CD14-positive monocyte (primary cell): Measurements from ENCODE around the gene CABLES2. TPM values are rescaled to one million over a fixed set of nuclear protein-coding genes. Genes with fewer than 3 reads are reported as not detected.

Source experiments
- DNase-seq, 3 donors: peaks; one replicate each; pipeline ENCODE4 v3.0.0-alpha.2; 2011 to 2022
- H2AFZ ChIP-seq: 2 replicates; pipeline ENCODE4 v1.6.0; 2012; ENCODE audit warnings: mild to moderate bottlenecking, low read depth, low read length, inconsistent platforms; ENCODE audit not compliant: insufficient read depth, poor library complexity, severe bottlenecking
- H3K27ac ChIP-seq, 2 donors: 1 replicate in 1 of 2; 2 replicates in 1 of 2; pipeline ENCODE4 v1.5.1; 2012 to 2013; ENCODE audit warnings: low read length in 2 of 2, control low read depth in 1 of 2, inconsistent platforms in 1 of 2, low read depth in 1 of 2, mild to moderate bottlenecking in 1 of 2
- H3K27me3 ChIP-seq, 2 donors: one replicate each; pipeline versions ENCODE4 v1.6.0 to v1.6.1; 2011 to 2013; ENCODE audit warnings: low read length in 2 of 2; ENCODE audit not compliant: control insufficient read depth in 2 of 2, insufficient read depth in 2 of 2
- H3K36me3 ChIP-seq, 2 donors: replicated peaks in 1 of 2; 1 replicate in 1 of 2; 2 replicates in 1 of 2; pipeline versions ENCODE4 v1.5.1 to v1.6.1; 2012 to 2013; ENCODE audit warnings: low read length in 2 of 2, control low read depth in 1 of 2, inconsistent platforms in 1 of 2, mild to moderate bottlenecking in 1 of 2; ENCODE audit not compliant: insufficient read depth in 2 of 2, control insufficient read depth in 1 of 2
- H3K4me1 ChIP-seq, 2 donors: 1 replicate in 1 of 2; 2 replicates in 1 of 2; pipeline versions ENCODE4 v1.5.1 to v1.6.1; 2012 to 2013; ENCODE audit warnings: low read length in 2 of 2, control low read depth in 1 of 2, inconsistent platforms in 1 of 2, mild to moderate bottlenecking in 1 of 2, moderate library complexity in 1 of 2; ENCODE audit not compliant: insufficient read depth in 2 of 2, control insufficient read depth in 1 of 2
- H3K4me2 ChIP-seq: replicated peaks from 2 replicates; pipeline ENCODE3; 2012; ENCODE audit warnings: low read length, moderate library complexity, mild to moderate bottlenecking; ENCODE audit not compliant: poor library complexity, severe bottlenecking; ENCODE audit errors: extremely low read depth
- H3K4me3 ChIP-seq, 3 experiments: fragments of 200-600 bp in 1 of 3; sonication (generic) in 1 of 3; replicated peaks in 1 of 3; 1 replicate in 2 of 3; 2 replicates in 1 of 3; pipeline ENCODE4 v1.5.1; 2011 to 2013; ENCODE audit warnings: low read length in 3 of 3, mild to moderate bottlenecking in 3 of 3, control low read depth in 2 of 3, low read depth in 2 of 3, inconsistent platforms in 1 of 3, moderate library complexity in 1 of 3
- H3K79me2 ChIP-seq: 2 replicates; pipeline ENCODE4 v1.6.0; 2012; ENCODE audit warnings: mild to moderate bottlenecking, control low read depth, inconsistent platforms, low read length, moderate library complexity; ENCODE audit not compliant: insufficient read depth
- H3K9ac ChIP-seq: 2 replicates; pipeline ENCODE4 v1.6.0; 2017; ENCODE audit warnings: low read length, mild to moderate bottlenecking; ENCODE audit not compliant: insufficient read depth, poor library complexity, severe bottlenecking
- H3K9me3 ChIP-seq, 2 donors: replicated peaks in 1 of 2; 1 replicate in 1 of 2; 2 replicates in 1 of 2; pipeline versions ENCODE4 v1.5.1 to v1.6.1; 2012 to 2013; ENCODE audit warnings: low read length in 2 of 2, control low read depth in 1 of 2; ENCODE audit not compliant: control insufficient read depth in 1 of 2, insufficient read depth in 1 of 2
- H4K20me1 ChIP-seq: 2 replicates; pipeline ENCODE4 v1.6.0; 2012; ENCODE audit warnings: mild to moderate bottlenecking, low read length, control low read depth, moderate library complexity; ENCODE audit not compliant: insufficient read depth
- H3K27ac Mint-ChIP-seq, 7 donors: one replicate each; pipeline ENCODE4 v1.8.0; 2020; ENCODE audit warnings: mild to moderate bottlenecking in 7 of 7, mixed read lengths in 7 of 7, moderate library complexity in 6 of 7, inconsistent platforms in 2 of 7
- H3K27me3 Mint-ChIP-seq, 3 donors: one replicate each; pipeline ENCODE4 v1.8.0; 2021 to 2022; ENCODE audit warnings: low read depth in 3 of 3, mild to moderate bottlenecking in 3 of 3, mixed read lengths in 3 of 3, moderate library complexity in 3 of 3, inconsistent platforms in 1 of 3
- H3K36me3 Mint-ChIP-seq, 2 donors: one replicate each; pipeline ENCODE4 v1.8.0; 2020; ENCODE audit warnings: mixed read lengths in 2 of 2, inconsistent platforms in 1 of 2, mild to moderate bottlenecking in 1 of 2
- H3K4me1 Mint-ChIP-seq: one replicate; pipeline ENCODE4 v1.8.0; 2020; ENCODE audit warnings: mild to moderate bottlenecking, mixed read lengths
- H3K4me3 Mint-ChIP-seq, 2 donors: one replicate each; pipeline ENCODE4 v1.8.0; 2020; ENCODE audit warnings: mild to moderate bottlenecking in 2 of 2, mixed read lengths in 2 of 2, moderate library complexity in 1 of 2
- H3K9me3 Mint-ChIP-seq, 7 donors: one replicate each; pipeline ENCODE4 v1.8.0; 2020 to 2022; ENCODE audit warnings: mixed read lengths in 7 of 7, mild to moderate bottlenecking in 6 of 7, moderate library complexity in 6 of 7, inconsistent platforms in 2 of 7
- CTCF ChIP-seq: fragments of 200-600 bp; IDR thresholded peaks from one replicate; pipeline ENCODE4 v1.8.0; 2022; ENCODE audit warnings: antibody characterized with exemption, mild to moderate bottlenecking
- WGBS: methylation state at CpG from one replicate; pipeline ENCODE4 v1.1.5; 2013; ENCODE audit warnings: missing lambda C conversion rate; ENCODE audit not compliant: insufficient coverage; 5-methylcytosine and 5-hydroxymethylcytosine counted together
- intact Hi-C, 2 donors: fragments of 100-400 bp; cut with micrococcal nuclease; formaldehyde crosslinking; loops; one replicate each; pipeline versions ENCODE4 v1.15.0 to v1.15.1; 2023
- polyA plus RNA-seq, 3 donors: library from polyadenylated mRNA; depleted of rRNA in 1 of 3; unstranded in 2 of 3; stranded (reverse) in 1 of 3; fragments of 300-500 nt in 2 of 3; fragments of >200 nt in 1 of 3; fragmentation: Illumina TruSeq in 2 of 3; gene quantifications; 1 replicate in 2 of 3; 2 replicates in 1 of 3; pipeline ENCODE4 v1.2.3, GENCODE V29; 2012 to 2021

Gene CABLES2
- polyA plus RNA-seq, 3 donors: 0.60 to 4.0 (median 0.61) TPM

- H3K4me3 ChIP-seq: no peak overlapping the region
- H3K4me1 ChIP-seq: no peaks in the 10 kb centered on the region
- no peaks in the 10 kb centered on the region for H4K20me1 ChIP-seq
- no peaks in the 10 kb centered on the region for H3K79me2 ChIP-seq
- TF ChIP-seq CTCF: no peak
- no peaks in the 10 kb centered on the region for H3K36me3 Mint-ChIP-seq
- peaks cover 0 to 5% of the 10 kb centered on the region in 2 donors for H3K9me3 ChIP-seq
- H3K4me1 Mint-ChIP-seq: no peaks in the 10 kb centered on the region
- no peak overlapping the region for H3K4me3 Mint-ChIP-seq
- H3K27me3 ChIP-seq: no peaks in the 10 kb centered on the region
- H3K4me2 ChIP-seq: no peak overlapping the region
- intact Hi-C loops: no loop called here
- no peak for DNase-seq
- no peak overlapping the region for H3K9ac ChIP-seq
- peaks cover 0 to 5% (median 0%) of the 10 kb centered on the region in 7 donors for H3K9me3 Mint-ChIP-seq
- H3K27me3 Mint-ChIP-seq: peaks cover 2 to 14% (median 7%) of the 10 kb centered on the region in 3 donors
- no peak overlapping the region for H3K27ac Mint-ChIP-seq
- no peaks in the 10 kb centered on the region for H3K36me3 ChIP-seq
- H2AFZ ChIP-seq: no peak overlapping the region
- 90% methylated on average over 20 of the region's 21 CpGs for WGBS
- no peak overlapping the region for H3K27ac ChIP-seq
Observed at GRCh38 chr20:62425281-62426058, 18.4 kb upstream of the CABLES2 start.

- H3K9me3 ChIP-seq: peaks cover 0 to 5% of the 10 kb centered on the region in 2 donors
- TF ChIP-seq CTCF: no peak
- no peaks in the 10 kb centered on the region for H3K4me1 Mint-ChIP-seq
- H3K27me3 ChIP-seq: no peaks in the 10 kb centered on the region
- DNase-seq: no peak
- no peaks in the 10 kb centered on the region for H3K36me3 Mint-ChIP-seq
- no peak overlapping the region for H3K27ac ChIP-seq
- no peak overlapping the region for H3K9ac ChIP-seq
- no peak overlapping the region for H3K4me2 ChIP-seq
- H3K36me3 ChIP-seq: no peaks in the 10 kb centered on the region
- intact Hi-C loops: no loop called here
- no peaks in the 10 kb centered on the region for H3K4me1 ChIP-seq
- no peak overlapping the region for H3K4me3 ChIP-seq
- peaks cover 0 to 5% (median 0%) of the 10 kb centered on the region in 7 donors for H3K9me3 Mint-ChIP-seq
- 77% methylated on average over 17 of the region's 23 CpGs for WGBS
- no peak overlapping the region for H3K27ac Mint-ChIP-seq
- H2AFZ ChIP-seq: no peak overlapping the region
- peaks cover 3 to 16% (median 7%) of the 10 kb centered on the region in 3 donors for H3K27me3 Mint-ChIP-seq
- H3K4me3 Mint-ChIP-seq: no peak overlapping the region
- H3K79me2 ChIP-seq: no peaks in the 10 kb centered on the region
- H4K20me1 ChIP-seq: no peaks in the 10 kb centered on the region
Observed at GRCh38 chr20:62424249-62425107, 17.4 kb upstream of the CABLES2 start.
